HG03442 (cell line): ENCODE results near the gene HDAC8.
"Not testable (repeated sequence)": the region's sequence is repeated elsewhere in the genome, so short reads cannot be mapped to it uniquely, and the experiment has no call there.

Source experiments
- ATAC-seq: cut with Tn5 transposase; IDR thresholded peaks from one replicate; pipeline ENCODE4 v1.9.1; 2021; ENCODE audit warnings: mild to moderate bottlenecking, moderate library complexity; ENCODE audit not compliant: unreplicated experiment

Gene HDAC8

GRCh38 chrX:72461766-72462165 lies 110.9 kb downstream of the HDAC8 start:
- no peak for ATAC-seq

GRCh38 chrX:72461288-72461687 lies 111.4 kb downstream of the HDAC8 start:
- ATAC-seq, result no peak

GRCh38 chrX:72460715-72461114 lies 111.9 kb downstream of the HDAC8 start:
- ATAC-seq, result no peak

- not testable (repeated sequence) for ATAC-seq
These were observed 123.6 kb downstream of the HDAC8 start for GRCh38 chrX:72449034-72449433.

GRCh38 chrX:72440764-72441163 lies 131.9 kb downstream of the HDAC8 start:
- not testable (repeated sequence) for ATAC-seq

- no peak for ATAC-seq
These were observed 136.6 kb downstream of the HDAC8 start for GRCh38 chrX:72436010-72436409.

GRCh38 chrX:72430405-72430968 lies 142.2 kb downstream of the HDAC8 start:
- no peak for ATAC-seq

- no peak for ATAC-seq
These were observed 150.8 kb downstream of the HDAC8 start for GRCh38 chrX:72421797-72422196.

- ATAC-seq, result no peak
These were observed 162.7 kb downstream of the HDAC8 start for GRCh38 chrX:72409993-72410392.

- peak; percentile 52 for ATAC-seq
These were observed 163.8 kb downstream of the HDAC8 start for GRCh38 chrX:72408885-72409284.

- not testable (repeated sequence) for ATAC-seq
These were observed 167.5 kb downstream of the HDAC8 start for GRCh38 chrX:72405136-72405535.

GRCh38 chrX:72402614-72403013 lies 170.0 kb downstream of the HDAC8 start:
- ATAC-seq, result no peak

- no peak for ATAC-seq
These were observed 172.8 kb downstream of the HDAC8 start for GRCh38 chrX:72399816-72400215.

- ATAC-seq, result no peak
These were observed 176.5 kb downstream of the HDAC8 start for GRCh38 chrX:72396117-72396516.

GRCh38 chrX:72395237-72395636 lies 177.4 kb downstream of the HDAC8 start:
- no peak for ATAC-seq

GRCh38 chrX:72394518-72395170 lies 178.0 kb downstream of the HDAC8 start:
- no peak for ATAC-seq

- no peak for ATAC-seq
These were observed 178.7 kb downstream of the HDAC8 start for GRCh38 chrX:72393836-72394517.

- ATAC-seq, result no peak
These were observed 179.5 kb downstream of the HDAC8 start for GRCh38 chrX:72392816-72393800.

GRCh38 chrX:72392042-72392441 lies 180.6 kb downstream of the HDAC8 start:
- no peak for ATAC-seq

GRCh38 chrX:72387247-72387646 lies 185.4 kb downstream of the HDAC8 start:
- ATAC-seq, result no peak

GRCh38 chrX:72382202-72382595 lies 190.4 kb downstream of the HDAC8 start:
- ATAC-seq, result no peak
